GM23248 (cell line): ENCODE data around the gene DLX3.

ENCODE experiments used
- EZH2 ChIP-seq: fragments of 200-600 bp; sonication (generic); IDR thresholded peaks from 2 replicates; pipeline ENCODE4 v1.6.1; 2018; ENCODE audit warnings: antibody characterized with exemption, mild to moderate bottlenecking; ENCODE audit not compliant: insufficient read depth, poor library complexity, severe bottlenecking
- EZH2phosphoT487 ChIP-seq: fragments of 200-600 bp; sonication (generic); IDR thresholded peaks from 2 replicates; pipeline ENCODE4 v1.6.1; 2018; ENCODE audit warnings: antibody characterized with exemption, moderate library complexity, mild to moderate bottlenecking, low read depth; ENCODE audit not compliant: insufficient read depth

DNA sequence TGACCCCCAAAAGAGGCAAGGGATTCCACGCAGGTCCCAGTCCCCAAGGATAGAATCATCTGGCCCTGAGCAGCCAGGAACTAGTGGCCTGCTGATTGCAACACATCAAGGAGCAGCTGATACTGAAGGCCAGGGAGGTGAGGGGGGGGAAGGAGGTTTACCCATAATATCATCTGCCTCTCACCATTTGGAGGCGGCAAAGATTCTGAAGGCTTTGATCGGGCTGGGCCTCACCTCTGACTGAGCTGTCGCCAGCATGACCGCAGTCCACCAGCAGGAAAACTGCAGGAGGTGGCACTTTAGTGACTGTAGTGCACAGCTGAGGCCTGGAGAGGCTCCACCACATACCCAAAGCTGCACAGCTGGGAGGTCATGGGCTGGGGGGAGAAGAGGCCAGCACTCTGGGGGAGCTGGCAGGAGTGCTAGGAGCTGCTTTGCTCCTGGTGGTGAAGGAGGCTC is 40.4 kb upstream of the DLX3 start:
- TF ChIP-seq EZH2 (no peak), EZH2phosphoT487 (no peak)
